GM12872 (cell line): ENCODE data around the gene SSU72.
A peak's percentile ranks its signal among the peaks of the same experiment; 100 is the strongest.

ENCODE experiments used
- CTCF ChIP-seq: IDR thresholded peaks from 3 replicates; pipeline ENCODE4 v1.5.1; 2011; ENCODE audit warnings: low read depth, mild to moderate bottlenecking, low read length, moderate library complexity; ENCODE audit not compliant: insufficient read depth

Gene SSU72

GRCh38 chr1:1521331-1521730, 53.3 kb downstream of the SSU72 start:
- no peak for TF ChIP-seq CTCF

DNA sequence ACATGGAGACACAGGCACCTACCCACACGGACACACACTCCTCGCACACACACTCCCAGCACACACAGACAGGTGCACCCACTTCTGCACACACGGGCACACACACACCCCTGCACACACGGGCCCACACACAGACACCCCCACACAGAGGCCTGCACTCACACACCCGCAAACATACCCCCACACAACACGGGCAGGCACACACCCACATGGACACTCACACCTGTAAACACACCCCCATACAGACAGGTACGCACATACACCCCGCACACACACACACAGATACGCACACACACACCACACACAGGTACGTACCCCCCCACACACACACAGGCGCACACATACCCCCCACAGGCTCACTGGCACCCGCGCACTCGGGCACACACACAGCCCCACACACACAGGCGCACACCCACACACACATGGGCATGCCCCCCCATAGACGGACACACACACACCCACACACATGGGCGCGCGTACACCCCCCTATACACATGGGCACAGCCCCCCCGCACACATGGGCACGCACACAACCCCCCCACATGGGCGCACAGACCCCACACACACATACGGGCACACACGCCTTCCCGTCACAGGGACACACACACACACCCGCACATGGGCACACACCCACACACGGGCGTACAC, 56.6 kb downstream of the SSU72 start:
- TF ChIP-seq CTCF: no peak

GRCh38 chr1:1511533-1512285, 63.0 kb downstream of the SSU72 start, which contains the start of gene ATAD3A:
Gene ATAD3A (plus strand): TSS chr1:1512162. CDS start chr1:1512269, 107 bp downstream.
- TF ChIP-seq CTCF: no peak

GRCh38 chr1:1510912-1511532, 63.6 kb downstream of the SSU72 start:
- TF ChIP-seq CTCF: no peak

- no peak for TF ChIP-seq CTCF
Measured at GRCh38 chr1:1507305-1507704, 67.4 kb downstream of the SSU72 start.

DNA sequence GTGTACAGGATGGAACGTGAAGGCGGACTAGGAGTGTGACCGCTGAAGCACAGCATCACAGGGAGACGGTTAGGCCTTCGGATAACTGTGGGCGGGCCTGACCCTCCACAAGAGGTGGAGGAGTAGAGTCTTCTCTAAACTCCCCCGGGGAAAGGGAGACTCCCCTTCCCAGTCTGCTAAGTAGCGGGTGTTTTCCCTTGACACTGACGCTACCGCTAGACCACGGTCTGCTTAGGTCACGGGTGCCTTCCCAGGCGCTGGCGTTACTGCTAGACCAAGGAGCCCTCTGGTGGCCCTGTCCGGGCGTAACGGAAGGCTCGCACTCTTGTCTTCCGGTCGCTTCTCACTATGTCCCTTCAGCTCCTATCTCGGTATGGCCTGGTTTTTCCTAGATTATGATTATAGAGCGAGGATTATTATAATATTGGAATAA, 69.3 kb downstream of the SSU72 start:
- TF ChIP-seq CTCF: peak; percentile 35

DNA sequence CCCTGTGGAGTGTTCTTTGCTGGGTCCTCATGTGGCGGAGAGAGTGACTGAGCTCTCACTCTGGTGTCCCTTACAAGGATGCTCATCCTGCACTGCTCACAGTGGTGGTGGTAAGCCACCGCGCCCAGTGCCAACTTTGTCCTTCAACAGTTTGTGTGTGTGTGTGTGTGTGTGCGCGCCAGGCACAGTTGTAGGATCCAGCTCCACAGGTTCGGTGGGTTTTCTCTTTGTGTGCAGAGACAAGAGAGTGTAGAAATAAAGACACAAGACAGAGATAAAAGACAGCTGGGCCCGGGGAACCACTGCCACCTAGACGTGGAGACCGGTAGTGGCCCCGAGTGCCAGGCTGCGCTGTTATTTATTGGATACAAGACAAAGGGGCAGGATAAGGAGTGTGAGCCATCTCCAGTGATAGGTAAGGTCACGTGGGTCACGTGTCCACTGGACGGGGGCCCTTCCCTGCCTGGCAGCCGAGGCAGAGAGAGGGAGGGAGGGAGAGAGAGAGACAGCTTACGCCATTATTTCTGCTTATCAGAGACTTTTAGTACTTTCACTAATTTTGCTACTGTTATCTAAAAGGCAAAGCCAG, 69.8 kb downstream of the SSU72 start:
- peak; percentile 67 for TF ChIP-seq CTCF
